HG03571 (cell line): ENCODE data around the gene NUP210L.

Experiments
- ATAC-seq: cut with Tn5 transposase; IDR thresholded peaks from one replicate; pipeline ENCODE4 v1.9.1; 2021; ENCODE audit not compliant: unreplicated experiment

NUP210L gene

DNA sequence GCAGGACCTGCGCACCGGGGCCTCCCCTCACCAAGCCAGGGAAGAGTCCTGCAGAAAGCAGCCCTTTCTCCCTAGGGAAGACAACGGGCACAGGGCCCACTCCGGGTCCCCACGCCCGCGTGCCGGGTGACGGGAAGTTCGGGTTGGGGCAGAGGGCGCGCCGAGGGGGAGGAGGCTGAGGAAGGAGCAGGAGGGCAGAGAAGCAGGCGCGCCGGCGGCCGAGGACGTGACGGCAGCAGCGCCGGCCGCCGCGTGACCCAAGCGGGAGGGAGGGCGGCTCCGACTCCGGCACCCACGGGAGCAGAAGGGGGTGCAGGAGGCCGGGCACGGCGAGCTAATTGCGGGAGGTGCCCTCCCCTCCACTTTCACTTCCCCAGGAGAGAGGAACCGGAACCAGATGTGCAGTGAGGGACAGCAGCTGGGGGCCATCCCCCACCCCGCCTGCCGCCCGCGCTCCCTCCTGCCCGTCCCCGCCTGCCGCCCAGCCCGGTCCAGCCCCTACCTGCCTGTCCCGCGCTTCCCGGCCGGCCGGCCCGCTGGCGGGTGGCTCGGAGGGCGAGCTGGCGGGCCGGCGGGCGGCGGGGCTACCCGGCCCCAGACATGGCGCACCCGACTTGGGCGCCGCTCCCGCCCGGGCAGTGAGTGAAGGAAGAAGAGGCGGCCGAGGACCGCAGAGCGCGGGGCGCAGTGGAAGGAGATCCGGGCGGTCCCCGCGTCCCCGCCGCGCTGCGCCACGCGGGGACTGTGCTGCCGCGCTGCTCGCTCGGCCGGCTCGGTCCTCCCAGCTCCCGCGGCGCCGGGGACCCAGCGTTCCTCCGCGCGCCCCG is 208.9 kb downstream of the NUP210L start:
- ATAC-seq: peak; percentile 63

DNA sequence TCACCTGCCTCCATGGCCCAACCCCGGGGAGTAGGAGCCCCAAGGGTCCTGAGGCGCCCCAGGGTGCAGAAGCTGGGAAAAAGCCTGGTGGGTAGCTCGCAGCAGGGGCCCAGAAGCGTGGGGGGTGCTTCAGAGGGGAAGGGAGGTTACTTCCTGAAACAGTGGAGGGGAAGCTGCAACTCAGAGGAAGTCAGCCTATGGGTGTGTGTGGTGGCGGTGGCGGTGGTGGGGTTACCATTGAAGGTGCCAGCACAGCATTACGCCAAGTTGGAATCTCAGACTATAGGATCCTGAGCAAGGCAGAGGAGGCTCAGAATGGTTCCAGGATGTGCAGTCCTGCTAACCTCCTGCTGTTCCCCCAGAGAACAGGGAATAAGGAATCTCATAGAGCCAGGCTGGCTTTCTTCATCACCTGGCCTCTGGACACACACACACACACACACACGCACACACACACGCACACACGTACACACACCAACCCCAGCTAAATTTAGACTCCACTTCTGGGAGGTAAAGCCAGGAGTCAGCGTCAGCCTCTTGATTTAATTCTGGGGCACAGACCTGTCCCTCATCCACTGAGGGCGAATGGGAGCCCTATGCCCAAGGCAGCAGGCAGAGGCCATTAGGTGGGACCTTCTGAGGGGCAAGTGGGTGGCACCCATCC is 209.6 kb downstream of the NUP210L start:
- ATAC-seq: peak; percentile 5

DNA sequence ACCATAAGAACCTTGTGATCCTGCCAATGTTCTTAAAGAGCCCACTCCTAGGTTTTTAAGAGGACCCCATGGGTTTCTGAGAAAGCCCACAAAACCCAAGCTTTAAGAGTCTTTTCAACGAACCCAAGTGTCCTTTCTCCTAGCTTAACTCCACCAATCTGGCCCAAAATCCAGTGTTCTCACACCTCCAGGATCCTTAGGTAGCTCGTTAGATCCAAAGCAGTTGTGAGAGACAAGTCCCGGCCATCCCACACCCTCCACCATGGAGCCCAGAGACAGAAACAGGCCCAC is 210.1 kb downstream of the NUP210L start:
- ATAC-seq: no peak

DNA sequence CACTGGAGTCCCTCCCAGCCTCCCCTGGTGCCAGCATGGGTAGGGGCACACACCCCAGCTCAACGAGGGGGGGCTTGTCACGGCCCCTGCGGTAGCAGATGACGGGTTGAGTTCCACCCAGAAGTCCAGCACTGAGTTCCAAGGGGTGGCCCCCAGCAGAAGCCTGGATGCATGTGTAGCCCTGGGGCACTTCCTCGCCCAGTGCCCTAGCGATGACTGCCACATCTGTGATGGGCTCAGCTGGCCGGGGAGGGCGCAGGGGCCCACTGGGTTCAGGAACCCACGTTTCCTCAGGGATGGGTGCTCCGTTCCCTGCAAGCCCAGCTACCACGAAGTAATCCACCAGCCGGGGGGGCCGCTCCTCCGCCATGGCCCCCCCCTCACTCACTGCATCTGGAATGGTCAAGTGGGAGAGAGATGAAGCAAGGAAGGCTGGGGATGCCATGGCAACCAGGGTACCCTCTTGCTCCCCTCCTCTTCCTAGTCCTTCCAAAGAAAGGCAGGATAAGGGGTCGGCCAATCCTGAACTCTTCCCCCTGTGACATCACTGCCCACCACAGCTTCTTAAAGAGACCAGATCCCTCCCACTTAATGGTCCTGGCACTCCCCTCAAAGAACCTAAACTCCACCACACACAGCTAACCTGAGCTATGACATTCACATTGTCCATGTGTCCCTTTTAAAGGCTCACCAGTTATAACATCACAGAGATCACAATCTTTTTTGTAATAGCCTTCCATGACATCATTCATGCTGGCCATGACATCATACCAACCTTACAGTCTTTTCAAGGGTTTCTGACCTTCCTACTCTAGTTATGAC is 210.7 kb downstream of the NUP210L start:
- ATAC-seq: no peak

DNA sequence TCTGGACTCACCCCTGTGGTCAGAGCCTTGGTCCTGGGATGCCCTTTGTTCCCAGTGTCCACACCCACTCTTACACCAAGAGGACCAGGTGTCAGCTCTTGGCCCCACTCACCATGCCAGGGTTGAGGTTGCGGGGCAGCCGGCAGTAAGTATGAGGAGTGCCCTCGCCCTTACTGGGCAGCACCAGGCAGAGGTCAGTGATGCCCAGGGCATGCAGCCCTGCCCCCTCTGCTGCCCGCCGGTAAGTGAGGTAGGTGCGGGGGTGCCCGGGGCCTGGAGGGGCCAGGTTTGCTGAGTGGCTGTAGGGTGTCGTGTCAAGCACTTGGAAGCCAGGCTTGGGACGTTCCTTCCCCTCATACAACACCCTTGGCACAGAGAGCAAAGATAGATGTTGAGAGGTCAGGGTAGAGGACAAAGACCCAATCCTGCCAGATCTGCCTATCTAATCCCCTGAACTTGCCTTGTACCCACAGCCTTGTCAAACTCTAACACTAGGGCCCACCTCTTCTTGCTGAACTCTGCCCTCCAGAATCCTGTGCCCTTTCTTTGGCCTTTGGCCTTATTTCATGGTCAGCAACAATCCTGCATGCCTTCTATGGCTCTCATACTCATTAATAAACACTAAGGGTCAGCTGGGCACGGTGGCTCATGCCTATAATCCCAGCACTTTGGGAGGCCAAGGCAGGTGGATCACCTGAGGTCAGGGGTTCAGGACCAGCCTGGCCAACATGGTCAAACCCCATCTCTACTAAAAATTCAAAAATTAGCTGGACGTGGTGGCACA is 211.9 kb downstream of the NUP210L start:
- no peak for ATAC-seq
